Measurements from ENCODE around the gene ZNF831. TPM values are rescaled to one million over a fixed set of nuclear protein-coding genes. Genes with fewer than 3 reads are reported as not detected.

The ZNF831 gene
- total RNA-seq, 4 donors from 2014 or later: under 0.01 to 1.8 (median 0.87) TPM

DNA sequence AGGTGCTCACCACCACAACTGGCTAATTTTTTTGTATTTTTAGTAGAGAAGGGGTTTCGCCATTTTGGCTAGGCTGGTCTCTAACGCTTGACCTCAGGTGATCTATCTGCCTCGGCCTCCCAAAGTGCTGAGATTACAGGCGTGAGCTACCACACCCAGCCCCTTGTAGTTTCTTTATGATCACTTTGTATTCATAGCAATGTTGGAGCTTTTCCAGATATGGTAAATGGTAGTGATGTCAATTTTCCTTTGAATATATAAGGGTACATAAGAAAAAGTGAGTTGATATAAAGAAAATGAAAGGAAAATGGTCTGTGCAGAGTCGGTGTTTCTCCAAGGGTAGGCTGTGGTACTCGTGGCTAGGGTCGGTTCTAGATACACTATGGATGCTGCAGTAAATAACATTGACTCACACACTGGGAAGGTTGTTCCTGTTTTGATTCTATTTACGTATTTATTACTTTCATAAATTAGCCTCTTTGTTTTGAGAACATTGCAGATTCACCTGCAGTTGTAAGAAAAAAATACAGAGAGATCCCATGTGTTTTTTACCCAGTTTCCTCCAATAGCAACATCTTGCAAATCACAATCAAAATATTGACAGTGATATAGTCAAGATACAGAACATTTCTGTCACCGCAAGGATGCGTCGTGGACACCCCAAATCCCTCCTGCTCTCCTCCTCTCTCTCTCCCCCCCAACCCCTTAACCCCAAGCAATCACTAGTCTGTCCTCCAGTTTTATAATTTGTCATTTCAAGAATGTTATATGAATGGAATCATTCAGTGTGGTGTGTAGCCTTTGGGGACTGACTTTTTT is 2.5 kb downstream of the ZNF831 start:
- Histone ChIP-seq H3K4me1 (no peaks in the 10 kb centered on the region), H3K36me3 (no peaks in the 10 kb centered on the region), H3K9me3 (no peaks in the 10 kb centered on the region), H3K27ac (peak overlapping the region in 1 of 4 donors; percentile 79), H3K4me3 (peak overlapping the region in 1 of 4 donors; percentile 5), H3K27me3 (no peaks in the 10 kb centered on the region)
- no peak for DNase-seq (ENCODE audit: low spot score in 2 of 2)
- no peak for TF ChIP-seq EP300 (IDR thresholded peaks at IDR 0.05)
- TF ChIP-seq POLR2A (IDR thresholded peaks at IDR 0.05): no peak
- TF ChIP-seq, protein P1, sequence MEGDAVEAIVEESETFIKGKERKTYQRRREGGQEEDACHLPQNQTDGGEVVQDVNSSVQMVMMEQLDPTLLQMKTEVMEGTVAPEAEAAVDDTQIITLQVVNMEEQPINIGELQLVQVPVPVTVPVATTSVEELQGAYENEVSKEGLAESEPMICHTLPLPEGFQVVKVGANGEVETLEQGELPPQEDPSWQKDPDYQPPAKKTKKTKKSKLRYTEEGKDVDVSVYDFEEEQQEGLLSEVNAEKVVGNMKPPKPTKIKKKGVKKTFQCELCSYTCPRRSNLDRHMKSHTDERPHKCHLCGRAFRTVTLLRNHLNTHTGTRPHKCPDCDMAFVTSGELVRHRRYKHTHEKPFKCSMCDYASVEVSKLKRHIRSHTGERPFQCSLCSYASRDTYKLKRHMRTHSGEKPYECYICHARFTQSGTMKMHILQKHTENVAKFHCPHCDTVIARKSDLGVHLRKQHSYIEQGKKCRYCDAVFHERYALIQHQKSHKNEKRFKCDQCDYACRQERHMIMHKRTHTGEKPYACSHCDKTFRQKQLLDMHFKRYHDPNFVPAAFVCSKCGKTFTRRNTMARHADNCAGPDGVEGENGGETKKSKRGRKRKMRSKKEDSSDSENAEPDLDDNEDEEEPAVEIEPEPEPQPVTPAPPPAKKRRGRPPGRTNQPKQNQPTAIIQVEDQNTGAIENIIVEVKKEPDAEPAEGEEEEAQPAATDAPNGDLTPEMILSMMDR (IDR thresholded peaks at IDR 0.05): no peak
- WGBS, 2 donors: 71% methylated on average over 11 of the region's 11 CpGs

GRCh38 chr20:59170406-59171349 is 7.1 kb downstream of the ZNF831 start:
- Histone ChIP-seq H3K4me1 (no peaks in the 10 kb centered on the region), H3K27ac (no peak overlapping the region), H3K4me3 (no peak overlapping the region), H3K9me3 (no peaks in the 10 kb centered on the region), H3K36me3 (no peaks in the 10 kb centered on the region), H3K27me3 (no peaks in the 10 kb centered on the region)
- no peak for DNase-seq (ENCODE audit: low spot score in 2 of 2)
- 60 to 71% methylated on average over 6 of the region's 6 CpGs for WGBS, 2 donors
- no peak for TF ChIP-seq POLR2A (IDR thresholded peaks at IDR 0.05)
- TF ChIP-seq, protein P1 (IDR thresholded peaks at IDR 0.05): no peak
- TF ChIP-seq EP300 (IDR thresholded peaks at IDR 0.05): no peak

DNA sequence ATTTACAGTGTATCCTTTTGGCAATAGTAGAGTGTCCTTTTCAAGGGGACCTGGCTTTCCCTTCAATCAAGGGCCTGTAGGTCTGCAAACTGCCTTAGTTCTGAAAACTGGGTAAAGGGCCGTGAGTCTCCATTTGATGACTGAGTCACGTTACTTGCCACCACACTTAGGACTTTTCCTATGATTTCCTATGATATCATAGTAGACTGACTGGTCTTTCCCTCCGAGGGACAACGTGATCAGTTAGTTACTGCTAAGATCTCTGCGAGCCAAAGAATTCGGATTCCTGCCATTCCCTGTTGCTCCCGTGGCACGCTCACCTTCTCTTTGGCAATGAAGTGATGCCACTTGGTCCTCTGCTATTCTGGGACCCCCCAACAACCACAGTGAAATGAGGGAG is 8.4 kb downstream of the ZNF831 start:
- Histone ChIP-seq H3K36me3 (no peaks in the 10 kb centered on the region), H3K9me3 (no peaks in the 10 kb centered on the region), H3K4me1 (no peaks in the 10 kb centered on the region), H3K27ac (no peak overlapping the region), H3K27me3 (no peaks in the 10 kb centered on the region), H3K4me3 (no peak overlapping the region)
- DNase-seq (ENCODE audit: low spot score in 2 of 2): no peak
- WGBS, 2 donors: 90% methylated on average over 8 of the region's 8 CpGs
- no peak for TF ChIP-seq EP300 (IDR thresholded peaks at IDR 0.05)
- TF ChIP-seq, protein P1 (IDR thresholded peaks at IDR 0.05): no peak
- no peak for TF ChIP-seq POLR2A (IDR thresholded peaks at IDR 0.05)

GRCh38 chr20:59173938-59174491 is 10.4 kb downstream of the ZNF831 start:
- 66 to 70% methylated on average over 7 of the region's 7 CpGs for WGBS, 2 donors
- Histone ChIP-seq H3K27ac (no peak overlapping the region), H3K9me3 (no peaks in the 10 kb centered on the region), H3K27me3 (no peaks in the 10 kb centered on the region), H3K4me3 (no peak overlapping the region), H3K36me3 (no peaks in the 10 kb centered on the region), H3K4me1 (peaks cover 0 to 3% (median 0%) of the 10 kb centered on the region in 4 donors)
- no peak for DNase-seq (ENCODE audit: low spot score in 2 of 2)
- TF ChIP-seq EP300 (IDR thresholded peaks at IDR 0.05) (no peak), POLR2A (IDR thresholded peaks at IDR 0.05) (no peak)

- 43 to 53% methylated on average over 1 of the region's 1 CpG for WGBS, 2 donors
- no peak for TF ChIP-seq EP300 (IDR thresholded peaks at IDR 0.05)
- TF ChIP-seq, protein P1 (IDR thresholded peaks at IDR 0.05): no peak
- no peak for TF ChIP-seq POLR2A (IDR thresholded peaks at IDR 0.05)
These were observed 11.4 kb downstream of the ZNF831 start for GRCh38 chr20:59175002-59175401.

More at GRCh38 chr20:59175002-59175401, 11.4 kb downstream of the ZNF831 start:
- Histone ChIP-seq H3K4me3 (no peak overlapping the region), H3K27ac (no peak overlapping the region), H3K9me3 (no peaks in the 10 kb centered on the region), H3K4me1 (peaks cover 0 to 3% (median 0%) of the 10 kb centered on the region in 4 donors), H3K27me3 (no peaks in the 10 kb centered on the region), H3K36me3 (no peaks in the 10 kb centered on the region)
- no peak for DNase-seq (ENCODE audit: low spot score in 2 of 2)

Measured in tibial nerve (tissue), 4 donors.